ENCODE data around the gene ENO1. TPM values are rescaled to one million over a fixed set of nuclear protein-coding genes. Genes with fewer than 3 reads are reported as not detected.
"Not testable (repeated sequence)": the region's sequence is repeated elsewhere in the genome, so short reads cannot be mapped to it uniquely, and the experiment has no call there.

ENO1 gene
- total RNA-seq, 2 donors from 2014 or later = 145 to 157 TPM

DNA sequence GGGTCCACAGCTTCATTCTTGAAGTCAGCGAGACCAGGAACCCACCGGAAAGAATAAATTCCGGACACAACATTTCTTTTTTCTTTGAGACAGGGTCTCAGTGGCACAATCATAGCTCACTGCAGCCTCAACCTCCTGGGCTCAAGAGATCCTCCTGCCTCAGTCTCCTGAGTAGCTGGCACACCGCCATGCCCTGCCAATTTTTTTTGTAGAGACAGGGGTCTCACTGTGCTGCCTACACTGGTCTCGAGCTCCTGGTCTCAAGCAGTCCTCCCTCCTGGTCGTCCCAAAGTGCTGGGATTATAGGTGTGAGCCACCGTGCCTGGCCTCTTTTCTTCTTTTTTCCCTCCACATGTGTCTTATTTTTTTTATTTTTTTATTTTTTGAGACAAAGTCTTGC is 20.6 kb upstream of the ENO1 start:
- H3K36me3 ChIP-seq (replicated peaks in 1 of 2; ENCODE audit: insufficient read depth in 1 of 2, low read depth in 2 of 2) = no peaks in the 10 kb centered on the region
- 82 to 86% methylated on average over 7 of the region's 7 CpGs for WGBS, 2 donors
- no peaks in the 10 kb centered on the region for H3K9me3 ChIP-seq
- H3K27ac ChIP-seq = no peak overlapping the region
- ATAC-seq = no peak
- intact Hi-C loops (cut with DNase I) = no loop called here
- no peaks in the 10 kb centered on the region for H3K27me3 ChIP-seq
- H3K4me3 ChIP-seq = no peak overlapping the region
- TF ChIP-seq POLR2A (IDR thresholded peaks at IDR 0.05) (no peak), CTCF (IDR thresholded peaks at IDR 0.05) (no peak)
- DNase-seq = no peak
- no peaks in the 10 kb centered on the region for H3K4me1 ChIP-seq

DNA sequence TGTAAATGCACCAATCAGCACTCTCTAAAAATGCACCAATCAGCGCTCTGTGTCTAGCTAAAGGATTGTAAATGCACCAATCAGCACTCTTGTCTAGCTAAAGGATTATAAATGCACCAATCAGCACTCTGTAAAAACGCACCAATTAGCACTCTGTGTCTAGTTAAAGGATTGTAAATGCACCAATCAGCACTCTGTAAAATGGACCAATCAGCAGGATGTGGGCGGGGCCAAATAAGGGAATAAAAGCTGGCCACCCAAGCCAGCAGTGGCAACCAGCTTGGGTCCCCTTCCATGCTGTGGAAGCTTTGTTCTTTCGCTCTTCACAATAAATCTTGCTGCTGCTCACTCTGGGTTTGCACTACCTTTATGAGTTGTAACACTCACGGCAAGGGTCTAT is 19.9 kb upstream of the ENO1 start:
- intact Hi-C loops (cut with DNase I); H3K36me3 ChIP-seq (replicated peaks in 1 of 2; ENCODE audit: insufficient read depth in 1 of 2, low read depth in 2 of 2); H3K4me3 ChIP-seq; H3K4me1 ChIP-seq; DNase-seq; H3K9me3 ChIP-seq; ATAC-seq; H3K27me3 ChIP-seq; H3K27ac ChIP-seq: not testable (repeated sequence)
- WGBS, 2 donors = 82 to 85% methylated on average over 5 of the region's 5 CpGs

- H3K9me3 ChIP-seq; ATAC-seq; H3K36me3 ChIP-seq (replicated peaks in 1 of 2; ENCODE audit: insufficient read depth in 1 of 2, low read depth in 2 of 2); H3K4me1 ChIP-seq; H3K27me3 ChIP-seq; DNase-seq; intact Hi-C loops (cut with DNase I); H3K27ac ChIP-seq; H3K4me3 ChIP-seq: not testable (repeated sequence)
- WGBS, 2 donors = 66 to 70% methylated on average over 4 of the region's 4 CpGs
Measured at GRCh38 chr1:8897505-8897904, 19.0 kb upstream of the ENO1 start.

GRCh38 chr1:8896775-8897174 is 18.3 kb upstream of the ENO1 start:
- H3K4me3 ChIP-seq; ATAC-seq; H3K4me1 ChIP-seq; intact Hi-C loops (cut with DNase I); H3K36me3 ChIP-seq (replicated peaks in 1 of 2; ENCODE audit: insufficient read depth in 1 of 2, low read depth in 2 of 2); H3K27ac ChIP-seq; H3K9me3 ChIP-seq; DNase-seq; H3K27me3 ChIP-seq: not testable (repeated sequence)
- WGBS, 2 donors = 60 to 71% methylated on average over 3 of the region's 3 CpGs

DNA sequence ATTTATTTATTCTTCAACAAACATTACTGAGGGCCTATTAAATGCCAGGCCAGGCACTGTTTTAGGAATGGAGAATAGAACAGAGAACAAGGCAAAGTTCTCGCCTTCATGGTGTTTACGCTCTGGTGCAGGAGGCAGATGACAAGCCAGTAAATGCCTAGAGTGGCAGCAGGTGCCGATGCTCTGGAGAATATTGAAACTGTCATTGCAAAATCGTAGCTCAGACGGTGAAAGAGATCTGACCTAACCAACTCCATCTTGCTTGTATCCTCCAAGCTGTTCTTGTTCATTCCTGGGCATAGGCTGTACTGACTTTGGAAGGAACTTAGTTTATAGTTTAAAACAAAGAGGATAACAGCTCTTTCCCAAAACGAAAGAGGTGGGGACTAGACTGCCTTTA is 13.5 kb upstream of the ENO1 start:
- H3K9me3 ChIP-seq = no peaks in the 10 kb centered on the region
- H3K4me3 ChIP-seq = no peak overlapping the region
- no peaks in the 10 kb centered on the region for H3K36me3 ChIP-seq (replicated peaks in 1 of 2; ENCODE audit: insufficient read depth in 1 of 2, low read depth in 2 of 2)
- peaks cover 6% of the 10 kb centered on the region for H3K4me1 ChIP-seq
- ATAC-seq (no peak), DNase-seq (no peak)
- H3K27ac ChIP-seq = no peak overlapping the region
- TF ChIP-seq CTCF (IDR thresholded peaks at IDR 0.05) (no peak), POLR2A (IDR thresholded peaks at IDR 0.05) (no peak)
- intact Hi-C loops (cut with DNase I) = no loop called here
- H3K27me3 ChIP-seq = no peaks in the 10 kb centered on the region
- 79 to 81% methylated on average over 6 of the region's 6 CpGs for WGBS, 2 donors

GRCh38 chr1:8891401-8891800 is 12.9 kb upstream of the ENO1 start:
- ATAC-seq = no peak
- no peak for DNase-seq
- Histone ChIP-seq H3K36me3 (replicated peaks in 1 of 2; ENCODE audit: insufficient read depth in 1 of 2, low read depth in 2 of 2) (no peaks in the 10 kb centered on the region), H3K27ac (no peak overlapping the region), H3K4me3 (no peak overlapping the region), H3K4me1 (peaks cover 6% of the 10 kb centered on the region), H3K27me3 (no peaks in the 10 kb centered on the region), H3K9me3 (no peaks in the 10 kb centered on the region)
- WGBS, 2 donors = 72 to 78% methylated on average over 3 of the region's 3 CpGs
- intact Hi-C loops (cut with DNase I) = no loop called here
- no peak for TF ChIP-seq POLR2A (IDR thresholded peaks at IDR 0.05)
- TF ChIP-seq CTCF (IDR thresholded peaks at IDR 0.05) = no peak
